Measurements from ENCODE around the gene CCND1. TPM values are rescaled to one million over a fixed set of nuclear protein-coding genes. Genes with fewer than 3 reads are reported as not detected.

CCND1 gene
- total RNA-seq, 4 donors from 2014 or later, result 108 to 259 (median 168) TPM

GRCh38 chr11:69635804-69636511, 5.0 kb upstream of the CCND1 start:
- H3K4me1 ChIP-seq, result peaks cover 0 to 54% (median 34%) of the 10 kb centered on the region in 4 donors
- DNase-seq (ENCODE audit: low spot score in 2 of 2), result no peak
- H3K27ac ChIP-seq, result peak overlapping the region in 3 of 4 donors; percentile 69 to 87 (median 86)
- H3K9me3 ChIP-seq, result no peaks in the 10 kb centered on the region
- peaks cover 0 to 21% of the 10 kb centered on the region in 2 donors for H3K27me3 ChIP-seq
- WGBS, 2 donors, result 14 to 24% methylated on average over 17 of the region's 17 CpGs
- TF ChIP-seq EP300 (IDR thresholded peaks at IDR 0.05) (no peak), CTCF (IDR thresholded peaks at IDR 0.05) (no peak), POLR2A (IDR thresholded peaks at IDR 0.05) (no peak)
- H3K36me3 ChIP-seq, result no peaks in the 10 kb centered on the region
- H3K4me3 ChIP-seq, result peak overlapping the region; percentile 36 to 81 (median 52)

GRCh38 chr11:69636512-69637197, 4.3 kb upstream of the CCND1 start:
- H3K4me1 ChIP-seq, result peaks cover 0 to 56% (median 35%) of the 10 kb centered on the region in 4 donors
- peak overlapping the region; percentile 36 to 81 (median 52) for H3K4me3 ChIP-seq
- no peaks in the 10 kb centered on the region for H3K9me3 ChIP-seq
- TF ChIP-seq CTCF (IDR thresholded peaks at IDR 0.05), result peak in 1 of 5 experiments; percentile 47
- peak; percentile 33 to 45 for TF ChIP-seq POLR2A (IDR thresholded peaks at IDR 0.05)
- TF ChIP-seq EP300 (IDR thresholded peaks at IDR 0.05), result peak in 1 of 2 donors; percentile 82
- peak in 1 of 2 donors; percentile 64 for DNase-seq (ENCODE audit: low spot score in 2 of 2)
- 1 to 6% methylated on average over 21 to 44 of the region's 63 CpGs for WGBS, 2 donors
- H3K27ac ChIP-seq, result peak overlapping the region; percentile 32 to 87 (median 78)
- no peaks in the 10 kb centered on the region for H3K36me3 ChIP-seq
- peaks cover 0 to 21% of the 10 kb centered on the region in 2 donors for H3K27me3 ChIP-seq

GRCh38 chr11:69637198-69637940, 3.6 kb upstream of the CCND1 start:
- 9 to 14% methylated on average over 30 to 52 of the region's 67 CpGs for WGBS, 2 donors

More at GRCh38 chr11:69637198-69637940, 3.6 kb upstream of the CCND1 start:
- no peak for DNase-seq (ENCODE audit: low spot score in 2 of 2)
- Histone ChIP-seq H3K27me3 (peaks cover 0 to 21% of the 10 kb centered on the region in 2 donors), H3K36me3 (no peaks in the 10 kb centered on the region), H3K9me3 (no peaks in the 10 kb centered on the region), H3K27ac (peak overlapping the region; percentile 32 to 87 (median 78)), H3K4me1 (peaks cover 0 to 56% (median 35%) of the 10 kb centered on the region in 4 donors), H3K4me3 (peak overlapping the region; percentile 36 to 81 (median 52))
- no peak for TF ChIP-seq CTCF (IDR thresholded peaks at IDR 0.05)
- no peak for TF ChIP-seq EP300 (IDR thresholded peaks at IDR 0.05)
- no peak for TF ChIP-seq POLR2A (IDR thresholded peaks at IDR 0.05)
